Panc1 (cell line): ENCODE measurements around the gene RBM5. TPM values are rescaled to one million over a fixed set of nuclear protein-coding genes. Genes with fewer than 3 reads are reported as not detected.

Experiments used
- ATAC-seq: fragments of 200-7000 bp; cut with Tn5 transposase; 2 replicates; pipeline ENCODE4 v1.9.1; 2020; ENCODE audit warnings: mild to moderate bottlenecking, moderate library complexity
- BruUV-seq: library from RNA; stranded (reverse); fragments of 400-500 nt; replicated peaks from 2 replicates; lab custom pipeline; 2021; lab: Mats Ljungman, UMichigan
- CTCF ChIA-PET: fragments of 300-600 bp; sonication (Branson Sonifier 250); formaldehyde crosslinking; loops from one replicate; lab custom pipeline; 2022; ENCODE audit warnings: antibody characterized with exemption; lab: Charles Lee
- POLR2A ChIA-PET: fragments of 300-600 bp; sonication (Branson Sonifier 250); formaldehyde crosslinking; loops from one replicate; lab custom pipeline; 2022; ENCODE audit warnings: antibody characterized with exemption; lab: Charles Lee
- DNase-seq: peaks from one replicate; pipeline ENCODE4 v3.0.0-alpha.2; 2010; ENCODE audit warnings: low read depth, low spot score
- H3K27ac ChIP-seq: 2 replicates; pipeline ENCODE4 v1.5.1; 2011; ENCODE audit warnings: mild to moderate bottlenecking, low read length, inconsistent platforms
- H3K27me3 ChIP-seq: fragments of 200-500 bp; sonication (Bioruptor generic); 2 replicates; pipeline ENCODE4 v1.6.0; 2014; ENCODE audit warnings: low read length, inconsistent platforms; ENCODE audit not compliant: control insufficient read depth, insufficient read depth
- H3K36me3 ChIP-seq: fragments of 200-500 bp; sonication (Bioruptor generic); 2 replicates; pipeline ENCODE4 v1.5.1; 2014; ENCODE audit warnings: inconsistent platforms, mild to moderate bottlenecking, low read length, moderate library complexity; ENCODE audit not compliant: control insufficient read depth, insufficient read depth
- H3K4me1 ChIP-seq: 2 replicates; pipeline ENCODE4 v1.5.1; 2011; ENCODE audit warnings: inconsistent platforms, mild to moderate bottlenecking, low read length, moderate library complexity; ENCODE audit not compliant: control insufficient read depth, insufficient read depth
- H3K4me3 ChIP-seq, 2 experiments: 2 replicates each; pipeline ENCODE4 v1.5.1; 2011 to 2012; ENCODE audit warnings: low read depth in 2 of 2, low read length in 2 of 2, mild to moderate bottlenecking in 2 of 2, inconsistent platforms in 1 of 2, moderate library complexity in 1 of 2
- H3K9me3 ChIP-seq: fragments of 200-500 bp; sonication (Bioruptor generic); 2 replicates; pipeline ENCODE4 v1.5.1; 2014; ENCODE audit warnings: low read depth, mild to moderate bottlenecking, inconsistent platforms, low read length, moderate library complexity; ENCODE audit not compliant: control insufficient read depth, insufficient read depth
- CTCF ChIP-seq: fragments of 450-650 bp; IDR thresholded peaks from 2 replicates; pipeline ENCODE4 v1.5.1; 2017; ENCODE audit warnings: mild to moderate bottlenecking
- POLR2AphosphoS5 ChIP-seq: IDR thresholded peaks from 2 replicates; pipeline ENCODE4 v1.6.1; 2012; ENCODE audit warnings: mild to moderate bottlenecking, low read depth, low read length, moderate library complexity
- REST ChIP-seq, 2 experiments: IDR thresholded peaks; 2 replicates each; pipeline ENCODE4 v1.6.1; 2011 to 2012; ENCODE audit warnings: low read depth in 2 of 2, control low read depth in 1 of 2, low read length in 1 of 2, mild to moderate bottlenecking in 1 of 2, moderate library complexity in 1 of 2; ENCODE audit not compliant: insufficient read depth in 1 of 2
- SIN3A ChIP-seq: IDR thresholded peaks from 2 replicates; pipeline ENCODE4 v1.6.1; 2012; ENCODE audit warnings: low read depth, mild to moderate bottlenecking, low read length, moderate library complexity, borderline replicate concordance; ENCODE audit not compliant: insufficient read depth
- TCF7L2 ChIP-seq: IDR thresholded peaks from 2 replicates; pipeline ENCODE4 v1.6.1; 2011; ENCODE audit warnings: mild to moderate bottlenecking, low read depth, low read length, inconsistent platforms
- in situ Hi-C: cut with HindIII; loops from 2 replicates; pipeline ENCODE4 v1.10.0; 2016; ENCODE audit warnings: low sequenced_read_pairs, low pct_unique_long_range_greater_than_20kb
- intact Hi-C: fragments of 100-400 bp; cut with micrococcal nuclease; formaldehyde crosslinking; loops from one replicate; pipeline ENCODE4 v1.10.0; 2022; ENCODE audit not compliant: unreplicated experiment
- total RNA-seq: library from RNA; stranded (reverse); gene quantifications from one replicate; pipeline ENCODE4 v1.2.1, GENCODE V29; 2021; ENCODE audit not compliant: unreplicated experiment

Gene RBM5
- total RNA-seq, 1 experiment from 2014 or later = 86.6 TPM

GRCh38 chr3:50147447-50147846, 58.7 kb downstream of the RBM5 start:
- no peak overlapping the region for H3K27ac ChIP-seq
- intact Hi-C loops = no loop called here
- DNase-seq = no peak

GRCh38 chr3:50147861-50148260, 59.1 kb downstream of the RBM5 start:
- no peak overlapping the region for H3K27ac ChIP-seq
- ATAC-seq (no peak), DNase-seq (no peak)
- no peaks in the 10 kb centered on the region for H3K36me3 ChIP-seq
- CTCF ChIA-PET = no interaction called here
- H3K9me3 ChIP-seq = no peaks in the 10 kb centered on the region
- in situ Hi-C loops = no loop called here
- intact Hi-C loops = no loop called here
- BruUV-seq = no TSS peak
- TF ChIP-seq SIN3A = no peak
- no peak for TF ChIP-seq CTCF
- no peak for TF ChIP-seq REST (IDR thresholded peaks at IDR 0.05; ENCODE audit: insufficient read depth in 1 of 2, low read depth in 2 of 2, low read length in 1 of 2)
- no peak for TF ChIP-seq TCF7L2
- TF ChIP-seq POLR2AphosphoS5 = no peak
- no peaks in the 10 kb centered on the region; the same call in 1 of the 2 replicates for H3K4me1 ChIP-seq
- no peak overlapping the region for H3K4me3 ChIP-seq
- no peaks in the 10 kb centered on the region for H3K27me3 ChIP-seq
- POLR2A ChIA-PET = no interaction called here

More at GRCh38 chr3:50147447-50147846, 58.7 kb downstream of the RBM5 start:
- Histone ChIP-seq H3K27me3 (no peaks in the 10 kb centered on the region), H3K4me3 (no peak overlapping the region), H3K9me3 (no peaks in the 10 kb centered on the region), H3K4me1 (no peaks in the 10 kb centered on the region; the same call in 1 of the 2 replicates), H3K36me3 (no peaks in the 10 kb centered on the region)
- ChIA-PET POLR2A (no interaction called here), CTCF (no interaction called here)
- ATAC-seq = peak; percentile 32; the same call in 1 of the 2 replicates
- no peak for TF ChIP-seq REST (IDR thresholded peaks at IDR 0.05; ENCODE audit: insufficient read depth in 1 of 2, low read depth in 2 of 2, low read length in 1 of 2)
- no TSS peak for BruUV-seq
- in situ Hi-C loops = no loop called here
